ENCODE data around the gene JMJD1C.
A peak's percentile ranks its signal among the peaks of the same experiment; 100 is the strongest.

JMJD1C gene

GRCh38 chr10:63280386-63280785, 185.4 kb downstream of the JMJD1C start:
- TF ChIP-seq CTCF (IDR thresholded peaks at IDR 0.05), result no peak
- Histone ChIP-seq H3K9me3 (ENCODE audit: control insufficient read depth, low read length) (no peaks in the 10 kb centered on the region), H3K79me2 (peaks cover 23% of the 10 kb centered on the region), H3K9ac (no peak overlapping the region), H3K4me1 (no peaks in the 10 kb centered on the region), H3K4me2 (ENCODE audit: low read length) (no peak overlapping the region), H3K27me3 (ENCODE audit: control insufficient read depth, insufficient read depth, low read length) (no peaks in the 10 kb centered on the region), H3K27ac (no peak overlapping the region), H2AFZ (no peak overlapping the region), H3K36me3 (ENCODE audit: control insufficient read depth, insufficient read depth, low read length) (no peaks in the 10 kb centered on the region), H3K4me3 (ENCODE audit: low read depth, low read length) (no peak overlapping the region)

- Histone ChIP-seq H3K9me3 (ENCODE audit: control insufficient read depth, low read length) (no peaks in the 10 kb centered on the region), H2AFZ (no peak overlapping the region), H3K79me2 (peaks cover 25% of the 10 kb centered on the region), H3K36me3 (ENCODE audit: control insufficient read depth, insufficient read depth, low read length) (no peaks in the 10 kb centered on the region), H3K4me3 (ENCODE audit: low read depth, low read length) (no peak overlapping the region), H3K9ac (no peak overlapping the region), H3K27me3 (ENCODE audit: control insufficient read depth, insufficient read depth, low read length) (no peaks in the 10 kb centered on the region), H3K4me2 (ENCODE audit: low read length) (no peak overlapping the region), H3K4me1 (no peaks in the 10 kb centered on the region), H3K27ac (no peak overlapping the region)
- TF ChIP-seq CTCF (IDR thresholded peaks at IDR 0.05), result no peak
Measured at GRCh38 chr10:63275094-63275493, 190.7 kb downstream of the JMJD1C start.

GRCh38 chr10:63273577-63273976, 192.2 kb downstream of the JMJD1C start:
- Histone ChIP-seq H3K36me3 (ENCODE audit: control insufficient read depth, insufficient read depth, low read length) (no peaks in the 10 kb centered on the region), H2AFZ (no peak overlapping the region), H3K4me2 (ENCODE audit: low read length) (no peak overlapping the region), H3K79me2 (peaks cover 20% of the 10 kb centered on the region), H3K9ac (no peak overlapping the region), H3K9me3 (ENCODE audit: control insufficient read depth, low read length) (no peaks in the 10 kb centered on the region), H3K4me3 (ENCODE audit: low read depth, low read length) (no peak overlapping the region), H3K27me3 (ENCODE audit: control insufficient read depth, insufficient read depth, low read length) (no peaks in the 10 kb centered on the region), H3K4me1 (peaks cover 2% of the 10 kb centered on the region), H3K27ac (peak overlapping the region; percentile 25)
- TF ChIP-seq CTCF (IDR thresholded peaks at IDR 0.05), result no peak

GRCh38 chr10:63268798-63269503, 196.8 kb downstream of the JMJD1C start:
- peaks cover 2% of the 10 kb centered on the region for H3K4me1 ChIP-seq
- peak; percentile 23 for TF ChIP-seq CTCF (IDR thresholded peaks at IDR 0.05)
- no peaks in the 10 kb centered on the region for H3K27me3 ChIP-seq (ENCODE audit: control insufficient read depth, insufficient read depth, low read length)
- no peaks in the 10 kb centered on the region for H3K36me3 ChIP-seq (ENCODE audit: control insufficient read depth, insufficient read depth, low read length)
- H3K27ac ChIP-seq, result peak overlapping the region; percentile 91
- peaks cover 9% of the 10 kb centered on the region for H3K79me2 ChIP-seq
- peak overlapping the region; percentile 64 for H2AFZ ChIP-seq
- peak overlapping the region; percentile 15 for H3K9ac ChIP-seq
- H3K4me2 ChIP-seq (ENCODE audit: low read length), result peak overlapping the region; percentile 98
- H3K4me3 ChIP-seq (ENCODE audit: low read depth, low read length), result peak overlapping the region; percentile 85
- H3K9me3 ChIP-seq (ENCODE audit: control insufficient read depth, low read length), result no peaks in the 10 kb centered on the region
